Kidney (tissue), 14 donors: ENCODE measurements around the gene DOHH. TPM values are rescaled to one million over a fixed set of nuclear protein-coding genes. Genes with fewer than 3 reads are reported as not detected.

Source experiments
- DNase-seq, 5 donors: peaks; one replicate each; pipeline ENCODE4 v3.0.0-alpha.2; 2013 to 2020
- FAIRE-seq: peaks from 2 replicates; lab custom pipeline; 2012; peaks lifted over from hg19 to GRCh38; lab: Jason Lieb, UNC
- H3K27ac ChIP-seq, 2 donors: one replicate each; pipeline ENCODE4 v1.7.0; 2013; ENCODE audit warnings: low read depth in 2 of 2, low read length in 2 of 2, inconsistent platforms in 1 of 2
- H3K27me3 ChIP-seq: one replicate; pipeline ENCODE4 v1.7.1; 2013; ENCODE audit warnings: low read length, inconsistent platforms; ENCODE audit not compliant: control insufficient read depth, insufficient read depth
- H3K36me3 ChIP-seq, 3 donors: one replicate each; pipeline versions ENCODE4 v1.7.0 to v1.7.1; 2013; ENCODE audit warnings: low read length in 3 of 3, control low read depth in 1 of 3, inconsistent platforms in 1 of 3; ENCODE audit not compliant: insufficient read depth in 3 of 3, control insufficient read depth in 2 of 3
- H3K4me1 ChIP-seq, 3 donors: one replicate each; pipeline versions ENCODE4 v1.7.0 to v1.7.1; 2013; ENCODE audit warnings: low read length in 3 of 3, inconsistent platforms in 1 of 3, low read depth in 1 of 3; ENCODE audit not compliant: control insufficient read depth in 2 of 3, insufficient read depth in 2 of 3
- H3K4me3 ChIP-seq, 3 donors: one replicate each; pipeline versions ENCODE4 v1.7.0 to v1.8.1; 2013; ENCODE audit warnings: low read length in 3 of 3, control low read depth in 1 of 3, inconsistent platforms in 1 of 3
- H3K9ac ChIP-seq, 3 donors: one replicate each; pipeline versions ENCODE4 v1.7.0 to v1.7.1; 2013; ENCODE audit warnings: low read length in 3 of 3, control low read depth in 1 of 3, inconsistent platforms in 1 of 3
- H3K9me3 ChIP-seq, 3 donors: one replicate each; pipeline versions ENCODE4 v1.7.0 to v1.7.1; 2013; ENCODE audit warnings: low read length in 3 of 3, control low read depth in 1 of 3, inconsistent platforms in 1 of 3; ENCODE audit not compliant: control insufficient read depth in 2 of 3, insufficient read depth in 1 of 3
- intact Hi-C: fragments of 100-400 bp; cut with DNase I; formaldehyde crosslinking; loops from one replicate; pipeline ENCODE4 v1.11.1; 2022
- polyA plus RNA-seq: library from polyadenylated mRNA; stranded (reverse); fragments of 350-450 nt; fragmentation: Illumina TruSeq; extraction: RNeasy Lipid Tissue Mini Kit (QIAGEN cat#74804); gene quantifications from one replicate; pipeline ENCODE4 v1.2.3, GENCODE V29; 2014; ENCODE audit warnings: low read depth, low replicate concordance; ENCODE audit not compliant: insufficient read depth
- total RNA-seq: library from RNA; stranded (reverse); fragmentation: NEBNext Ultra II Directional; extraction: Animal tissue kit (Norgen Biotek cat#: 25700); gene quantifications from one replicate; pipeline ENCODE4 v1.2.1, GENCODE V29; 2021
- TF ChIP-seq, protein P1 (sequence below): IDR thresholded peaks from 3 replicates; pipeline ENCODE4 v1.5.1; 2012; ENCODE audit warnings: mild to moderate bottlenecking, moderate library complexity, borderline replicate concordance; ENCODE audit not compliant: insufficient read depth; ENCODE audit errors: extremely low read depth
- donor health status: control.
- donor health status: control.
- donor health status: control.
- donor health status: control.
- donor health status: control.
- donor health status: DM: yes; HTN: yes; CAD: no.
- donor health status: Normal renal cell carcinoma (clear cell type).

The DOHH gene
- total and polyA plus RNA-seq, 2 donors from 2014 or later, result 12.2 to 20.2 TPM

DNA sequence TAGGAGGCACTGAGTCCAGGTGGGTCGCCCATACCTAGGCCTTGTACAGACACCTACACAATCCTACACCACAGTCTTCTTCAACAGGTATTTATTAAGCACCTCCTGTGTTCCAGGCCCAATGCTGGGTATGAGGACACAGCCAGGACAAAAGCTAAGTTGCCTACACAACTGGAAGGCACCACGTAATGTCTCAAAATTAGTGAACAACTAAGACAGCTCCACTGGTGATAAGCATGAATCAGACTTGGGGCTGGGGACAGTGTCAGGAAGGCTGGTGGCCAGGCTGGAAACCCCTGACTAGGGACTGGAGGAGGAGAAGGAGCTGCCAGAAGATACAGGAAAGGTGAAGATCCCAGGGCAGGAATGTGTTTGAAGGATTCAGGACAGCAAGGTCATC lies 22.5 kb downstream of the DOHH start:
- peaks cover 0 to 10% (median 9%) of the 10 kb centered on the region in 3 donors for H3K36me3 ChIP-seq
- no peaks in the 10 kb centered on the region for H3K27me3 ChIP-seq
- intact Hi-C loops, result loop anchor here (10.0 kb wide), 1 partner anchor 153 kb away; no protein-coding TSS in a partner anchor
- no peak overlapping the region for H3K9ac ChIP-seq
- TF ChIP-seq, protein P1, sequence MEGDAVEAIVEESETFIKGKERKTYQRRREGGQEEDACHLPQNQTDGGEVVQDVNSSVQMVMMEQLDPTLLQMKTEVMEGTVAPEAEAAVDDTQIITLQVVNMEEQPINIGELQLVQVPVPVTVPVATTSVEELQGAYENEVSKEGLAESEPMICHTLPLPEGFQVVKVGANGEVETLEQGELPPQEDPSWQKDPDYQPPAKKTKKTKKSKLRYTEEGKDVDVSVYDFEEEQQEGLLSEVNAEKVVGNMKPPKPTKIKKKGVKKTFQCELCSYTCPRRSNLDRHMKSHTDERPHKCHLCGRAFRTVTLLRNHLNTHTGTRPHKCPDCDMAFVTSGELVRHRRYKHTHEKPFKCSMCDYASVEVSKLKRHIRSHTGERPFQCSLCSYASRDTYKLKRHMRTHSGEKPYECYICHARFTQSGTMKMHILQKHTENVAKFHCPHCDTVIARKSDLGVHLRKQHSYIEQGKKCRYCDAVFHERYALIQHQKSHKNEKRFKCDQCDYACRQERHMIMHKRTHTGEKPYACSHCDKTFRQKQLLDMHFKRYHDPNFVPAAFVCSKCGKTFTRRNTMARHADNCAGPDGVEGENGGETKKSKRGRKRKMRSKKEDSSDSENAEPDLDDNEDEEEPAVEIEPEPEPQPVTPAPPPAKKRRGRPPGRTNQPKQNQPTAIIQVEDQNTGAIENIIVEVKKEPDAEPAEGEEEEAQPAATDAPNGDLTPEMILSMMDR, result no peak
- peaks cover 0 to 20% (median 9%) of the 10 kb centered on the region in 3 donors for H3K4me1 ChIP-seq
- H3K27ac ChIP-seq, result no peak overlapping the region
- H3K9me3 ChIP-seq, result no peaks in the 10 kb centered on the region
- H3K4me3 ChIP-seq, result no peak overlapping the region
- FAIRE-seq (no peak), DNase-seq (no peak)

DNA sequence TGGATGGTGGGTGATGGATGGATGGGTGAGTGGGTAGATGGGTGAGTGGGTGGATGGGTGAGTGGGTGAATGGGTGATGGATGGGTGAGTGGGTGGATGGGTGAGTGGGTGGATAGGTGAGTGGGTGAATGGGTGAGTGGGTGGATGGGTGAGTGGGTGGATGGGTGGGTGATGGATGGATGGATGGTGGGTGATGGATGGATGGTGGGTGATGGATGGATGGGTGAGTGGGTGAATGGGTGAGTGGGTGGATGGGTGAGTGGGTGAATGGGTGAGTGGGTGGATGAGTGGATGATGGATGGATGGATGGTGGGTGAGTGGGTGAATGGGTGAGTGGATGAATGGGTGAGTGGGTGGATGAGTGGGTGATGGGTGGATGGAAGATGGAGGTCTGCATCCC lies 23.0 kb downstream of the DOHH start:
- Histone ChIP-seq H3K9ac (no peak overlapping the region), H3K27me3 (no peaks in the 10 kb centered on the region), H3K27ac (no peak overlapping the region), H3K9me3 (no peaks in the 10 kb centered on the region), H3K36me3 (peaks cover 0 to 10% (median 9%) of the 10 kb centered on the region in 3 donors), H3K4me3 (no peak overlapping the region), H3K4me1 (peaks cover 0 to 22% (median 9%) of the 10 kb centered on the region in 3 donors)
- FAIRE-seq (no peak), DNase-seq (no peak)
- TF ChIP-seq, protein P1, result no peak
- intact Hi-C loops, result loop anchor here (10.0 kb wide), 1 partner anchor 153 kb away; no protein-coding TSS in a partner anchor

DNA sequence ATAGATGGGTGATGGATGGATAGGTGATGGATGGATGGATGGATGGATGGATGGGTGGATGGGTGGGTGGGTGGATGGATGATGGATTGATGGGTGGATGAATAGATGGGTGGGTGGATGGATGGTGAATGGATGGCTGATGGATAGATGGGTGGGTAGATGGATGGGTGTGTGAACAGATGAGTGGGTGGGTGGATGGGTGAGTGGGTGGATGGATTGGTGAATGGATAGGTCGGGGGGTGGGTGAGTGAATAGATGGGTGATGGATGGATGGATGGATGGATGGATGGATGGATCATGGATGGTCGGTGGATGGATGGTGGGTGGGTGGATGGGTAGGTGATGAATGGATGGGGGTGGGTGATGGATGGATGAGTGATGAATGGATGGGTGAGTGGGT lies 23.6 kb downstream of the DOHH start:
- peaks cover 0 to 10% (median 9%) of the 10 kb centered on the region in 3 donors for H3K36me3 ChIP-seq
- H3K4me3 ChIP-seq, result no peak overlapping the region
- no peaks in the 10 kb centered on the region for H3K27me3 ChIP-seq
- FAIRE-seq, result no peak
- no peak overlapping the region for H3K9ac ChIP-seq
- intact Hi-C loops, result loop anchor here (10.0 kb wide), 1 partner anchor 152 kb away; no protein-coding TSS in a partner anchor
- H3K9me3 ChIP-seq, result no peaks in the 10 kb centered on the region
- H3K27ac ChIP-seq, result no peak overlapping the region
- TF ChIP-seq, protein P1, result no peak
- no peak for DNase-seq
- H3K4me1 ChIP-seq, result peaks cover 0 to 25% (median 9%) of the 10 kb centered on the region in 3 donors
